ENCODE data around the gene VPS4B.
"Not testable (repeated sequence)": the region's sequence is repeated elsewhere in the genome, so short reads cannot be mapped to it uniquely, and the experiment has no call there.

Gene VPS4B

GRCh38 chr18:63422087-63422863, at the start of gene VPS4B:
Gene VPS4B (minus strand): TSS chr18:63422476. CDS start chr18:63422259, 217 bp downstream.
- DNase-seq: peak; percentile 99

DNA sequence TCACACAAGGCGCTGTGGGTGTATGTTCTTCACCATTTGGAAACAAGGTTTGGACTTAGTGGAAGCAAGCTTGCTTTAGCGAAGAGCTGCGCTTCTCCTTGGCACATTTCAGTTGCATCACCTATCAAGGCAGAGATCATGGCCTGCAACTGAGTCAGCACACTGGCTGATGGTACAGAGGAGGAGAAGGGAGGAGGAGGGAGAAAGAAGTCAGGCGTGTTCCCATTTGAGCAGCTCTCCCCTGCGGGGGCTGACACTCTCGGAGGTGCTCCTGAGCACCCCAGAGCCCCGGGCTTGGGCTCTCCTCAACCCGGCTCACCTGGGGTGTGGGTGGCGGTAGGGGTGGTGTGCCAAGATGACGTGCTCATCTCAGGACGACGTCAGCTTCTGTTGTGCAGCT, 48.5 kb upstream of the VPS4B start:
- DNase-seq: no peak

DNA sequence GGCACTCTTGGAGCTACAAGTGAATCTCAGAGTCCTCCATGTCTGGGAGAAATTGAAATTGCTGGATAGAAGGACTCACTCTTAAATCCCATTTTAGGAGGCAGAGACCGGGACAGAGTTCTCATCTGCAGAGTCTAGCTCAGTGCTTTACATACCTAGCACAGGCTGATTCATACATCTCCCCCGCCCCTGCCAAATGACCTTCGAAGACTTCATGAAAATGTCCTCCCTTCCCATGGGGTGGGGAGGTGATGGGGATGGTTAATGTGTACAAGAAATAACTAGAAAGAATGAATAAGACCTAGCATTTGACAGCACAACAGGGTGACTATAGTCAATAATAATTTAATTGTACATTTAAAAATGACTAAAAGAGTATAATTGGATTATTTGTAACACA, 46.3 kb upstream of the VPS4B start:
- DNase-seq: no peak

- no peak for DNase-seq
Observed at GRCh38 chr18:63467699-63468098, 45.4 kb upstream of the VPS4B start.

DNA sequence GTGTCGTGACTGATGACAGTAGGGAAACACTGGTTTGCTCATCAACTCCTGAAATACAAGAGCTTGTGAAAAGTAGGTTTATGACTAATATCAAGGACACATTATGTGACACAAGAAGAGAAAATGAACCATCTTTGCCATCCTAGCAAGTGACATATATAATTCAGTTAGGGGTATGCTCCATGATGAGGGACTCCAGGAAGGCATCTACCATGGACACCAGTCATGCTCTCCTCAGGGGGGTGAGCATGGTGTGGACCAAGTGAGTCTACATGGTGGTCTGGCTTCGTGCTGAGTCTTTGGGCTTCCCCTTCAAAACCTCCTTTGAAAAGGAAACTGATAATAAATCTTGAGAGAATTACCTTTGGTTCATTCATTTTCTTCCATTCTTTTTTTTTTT, 42.8 kb upstream of the VPS4B start:
- DNase-seq: no peak

GRCh38 chr18:63464434-63464833, 42.2 kb upstream of the VPS4B start:
- no peak for DNase-seq

GRCh38 chr18:63460414-63460813, 38.1 kb upstream of the VPS4B start:
- DNase-seq: no peak

- no peak for DNase-seq
Observed at GRCh38 chr18:63457977-63458376, 35.7 kb upstream of the VPS4B start.

GRCh38 chr18:63454497-63454896, 32.2 kb upstream of the VPS4B start:
- no peak for DNase-seq

GRCh38 chr18:63452751-63453150, 30.5 kb upstream of the VPS4B start:
- not testable (repeated sequence) for DNase-seq

GRCh38 chr18:63451799-63452660, 29.8 kb upstream of the VPS4B start:
- DNase-seq: no peak

DNA sequence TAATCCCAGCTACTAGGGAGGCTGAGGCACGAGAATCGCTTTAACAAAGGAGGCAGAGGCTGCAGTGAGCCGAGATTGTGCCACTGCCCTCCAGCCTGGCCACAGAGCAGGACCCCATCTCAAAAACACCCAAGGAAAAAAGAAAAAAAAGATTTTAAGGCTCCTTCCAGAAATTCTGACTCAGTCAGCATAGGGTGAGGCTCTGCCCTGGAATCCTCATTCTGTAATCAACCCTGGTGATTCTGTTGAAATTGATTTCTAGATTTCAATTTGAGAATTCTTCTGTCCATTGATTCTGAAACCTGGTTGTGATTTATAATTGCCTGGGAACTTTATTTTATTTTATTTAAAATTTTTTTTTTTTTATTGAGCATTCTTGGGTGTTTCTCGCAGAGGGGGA, 27.1 kb upstream of the VPS4B start:
- DNase-seq: no peak

DNA sequence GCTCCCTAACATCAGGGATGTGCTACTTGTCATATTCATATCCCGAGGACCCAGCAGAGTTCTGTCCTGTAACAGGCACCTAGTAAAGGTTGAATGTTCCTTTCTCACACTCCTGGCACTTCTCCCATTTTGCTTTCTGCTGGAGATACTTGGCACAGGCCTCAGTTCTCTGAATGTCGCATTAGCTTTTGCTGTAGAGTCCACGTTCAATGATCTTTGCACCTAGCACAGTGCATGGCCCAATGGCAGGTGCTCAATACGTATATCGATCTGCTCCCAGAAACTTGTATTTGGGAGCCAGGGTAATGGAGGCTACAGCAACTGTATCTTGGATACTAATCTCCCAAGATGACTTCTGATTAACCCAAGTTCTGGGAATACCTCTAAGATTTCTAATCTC, 24.8 kb upstream of the VPS4B start:
- no peak for DNase-seq

- no peak for DNase-seq
Observed at GRCh38 chr18:63446266-63446665, 24.0 kb upstream of the VPS4B start.

DNA sequence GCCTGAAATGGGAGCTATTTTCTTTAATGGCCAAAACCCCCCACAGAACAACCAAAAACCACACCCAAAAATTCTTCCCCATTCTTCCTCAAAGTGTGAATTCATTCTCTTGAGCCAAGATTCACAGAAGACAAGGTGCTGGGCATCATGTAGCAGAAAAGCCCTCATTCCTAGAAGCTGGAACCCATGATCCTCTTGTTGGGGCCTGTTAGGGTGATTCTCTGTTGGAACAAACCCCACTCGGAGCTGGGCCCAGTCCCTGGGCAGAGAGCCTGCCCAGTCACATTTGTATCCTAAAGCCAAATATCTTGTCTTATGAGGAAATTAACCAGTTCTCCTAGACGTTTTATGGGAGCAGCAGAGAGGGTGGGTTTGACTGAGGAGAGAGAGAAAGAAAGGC, 22.8 kb upstream of the VPS4B start:
- DNase-seq: no peak

DNA sequence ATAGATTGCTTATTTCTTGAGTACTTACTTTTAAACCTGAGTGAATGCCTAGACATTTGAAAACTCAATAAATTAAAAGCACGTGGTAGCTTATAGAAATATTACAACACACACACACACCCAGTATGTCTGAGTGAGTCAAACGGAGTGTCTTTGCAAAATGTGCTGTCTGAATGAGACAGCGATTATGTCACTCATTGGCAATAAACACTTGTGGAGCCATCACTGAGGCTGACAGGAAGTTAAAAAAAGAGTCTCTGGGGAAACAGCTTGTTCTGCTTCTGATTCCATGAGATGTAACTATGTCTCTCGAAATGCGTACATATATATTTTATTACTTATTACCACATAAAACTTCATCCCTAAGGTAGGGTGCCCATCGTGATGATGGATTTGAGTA, 22.3 kb upstream of the VPS4B start:
- DNase-seq: no peak

- no peak for DNase-seq
Observed at GRCh38 chr18:63443829-63444228, 21.6 kb upstream of the VPS4B start.

GRCh38 chr18:63440881-63441280, 18.6 kb upstream of the VPS4B start:
- no peak for DNase-seq

DNA sequence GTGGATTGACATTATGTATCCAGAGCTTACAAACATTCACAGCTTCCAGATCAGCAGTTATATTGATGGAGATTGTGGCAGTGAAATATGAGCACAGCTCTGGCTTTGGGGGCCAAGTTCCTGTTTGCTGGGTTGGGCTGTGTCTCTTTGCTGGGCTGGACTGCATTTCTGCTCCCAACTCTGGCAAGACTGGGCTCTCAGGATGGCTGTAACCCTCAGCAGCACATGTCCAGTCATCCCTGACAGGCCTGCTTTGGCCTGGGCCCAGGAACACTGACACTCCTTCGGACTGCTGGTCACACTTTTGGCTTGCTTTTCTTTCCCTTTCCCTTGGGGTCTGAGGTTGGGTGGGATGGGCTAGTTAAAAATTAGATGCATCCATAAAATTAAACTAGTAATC, 17.9 kb upstream of the VPS4B start:
- DNase-seq: no peak

DNA sequence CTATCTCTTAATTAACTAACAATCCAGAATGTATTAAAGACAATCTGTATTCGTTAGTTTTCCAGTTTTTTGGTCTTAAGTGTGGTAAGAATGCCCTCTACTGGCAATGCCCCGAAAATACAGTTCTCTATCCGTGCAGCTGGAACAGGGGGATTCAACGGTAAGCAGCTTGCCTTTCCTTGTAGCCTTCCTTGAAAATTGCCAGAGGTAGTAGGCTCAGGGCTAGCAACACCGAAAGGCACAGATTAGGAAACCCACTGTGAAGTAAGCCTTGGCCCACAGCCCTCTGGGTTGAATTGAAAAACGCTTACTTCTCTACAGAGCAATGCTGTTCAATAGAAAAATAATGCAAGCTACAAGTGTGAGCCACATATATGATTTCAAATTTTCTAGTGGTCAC, 17.1 kb upstream of the VPS4B start:
- peak; percentile 95 for DNase-seq

GRCh38 chr18:63438181-63438580, 15.9 kb upstream of the VPS4B start:
- DNase-seq: no peak

GRCh38 chr18:63433334-63433866, 11.1 kb upstream of the VPS4B start:
- DNase-seq: no peak

- no peak for DNase-seq
Observed at GRCh38 chr18:63431180-63431579, 8.9 kb upstream of the VPS4B start.

- DNase-seq: no peak
Observed at GRCh38 chr18:63430526-63430925, 8.2 kb upstream of the VPS4B start.
